K562 (cell line): Measurements from ENCODE around the gene CLIP2. TPM values are rescaled to one million over a fixed set of nuclear protein-coding genes. Genes with fewer than 3 reads are reported as not detected.
"Not testable (repeated sequence)": the region's sequence is repeated elsewhere in the genome, so short reads cannot be mapped to it uniquely, and the experiment has no call there.

Experiments
- ATAC-seq: fragments of 200-7000 bp; cut with Tn5 transposase; 3 replicates; pipeline ENCODE4 v1.9.1; 2020; ENCODE audit warnings: moderate library complexity
- BruUV-seq: library from RNA; stranded (reverse); fragments of 400-500 nt; replicated peaks from 2 replicates; lab custom pipeline; 2021; lab: Mats Ljungman, UMichigan
- CTCF ChIA-PET: fragments of 300-600 bp; formaldehyde crosslinking; extraction: SDS; loops from one replicate; lab custom pipeline; 2021; ENCODE audit warnings: low intra/inter-chr PET ratio; lab: Yijun Ruan, JAX
- POLR2A ChIA-PET: fragments of 300-600, 350-650 bp; sonication (Branson Sonifier 250); formaldehyde crosslinking; extraction: SDS; loops from one replicate; lab custom pipeline; 2021; ENCODE audit warnings: antibody characterized with exemption, inconsistent platforms; lab: Yijun Ruan, JAX
- DNase-seq, 4 experiments: peaks; one replicate each; pipeline versions ENCODE4 v3.0.0 to v3.0.0-alpha.2; 2011 to 2018; ENCODE audit warnings: low spot score in 3 of 4, mixed read lengths in 3 of 4; ENCODE audit errors: extremely low read depth in 1 of 4
- FAIRE-seq: peaks from 2 replicates; lab custom pipeline; 2011; peaks lifted over from hg19 to GRCh38; lab: Jason Lieb, UNC
- H2AFZ ChIP-seq: 2 replicates; pipeline ENCODE4 v1.6.0; 2011; ENCODE audit warnings: low read depth, low read length, control low read depth, inconsistent platforms
- H3K27ac ChIP-seq: fragments of 200-600 bp; 3 replicates; pipeline ENCODE4 v1.8.0; 2011; ENCODE audit warnings: low read depth, mild to moderate bottlenecking, control low read depth, inconsistent platforms, low read length, moderate library complexity, mixed read lengths; ENCODE audit errors: extremely low read depth
- H3K27me3 ChIP-seq, 2 experiments: fragments of 300-600 bp in 1 of 2; 2 replicates in 1 of 2; 3 replicates in 1 of 2; pipeline versions ENCODE4 v1.6.0 to v1.8.0; 2011; ENCODE audit warnings: inconsistent platforms in 2 of 2, low read length in 2 of 2, mild to moderate bottlenecking in 1 of 2, mixed read lengths in 1 of 2, moderate library complexity in 1 of 2; ENCODE audit not compliant: control insufficient read depth in 2 of 2, insufficient read depth in 2 of 2
- H3K36me3 ChIP-seq: fragments of 300-600 bp; 3 replicates; pipeline ENCODE4 v1.8.0; 2011; ENCODE audit warnings: mild to moderate bottlenecking, low read length, inconsistent platforms; ENCODE audit not compliant: control insufficient read depth, insufficient read depth
- H3K4me1 ChIP-seq, 2 experiments: fragments of 200-600 bp in 1 of 2; replicated peaks in 1 of 2; 2 replicates in 1 of 2; 3 replicates in 1 of 2; pipeline versions ENCODE4 v1.5.1 to v1.8.0; 2011; ENCODE audit warnings: inconsistent platforms in 2 of 2, low read length in 2 of 2, mild to moderate bottlenecking in 1 of 2, mixed read lengths in 1 of 2, moderate library complexity in 1 of 2; ENCODE audit not compliant: control insufficient read depth in 2 of 2, insufficient read depth in 2 of 2
- H3K4me2 ChIP-seq: 2 replicates; pipeline ENCODE4 v1.6.1; 2011; ENCODE audit warnings: low read length, control low read depth, inconsistent platforms, mixed read lengths; ENCODE audit not compliant: insufficient read depth
- H3K4me3 ChIP-seq: fragments of 200-600 bp; sonication (generic), shearing (Covaris generic); 2 replicates; pipeline ENCODE4 v1.5.1; 2016; ENCODE audit warnings: control low read depth, inconsistent platforms
- H3K79me2 ChIP-seq: fragments of 200-600 bp; 3 replicates; pipeline ENCODE4 v1.8.0; 2011; ENCODE audit warnings: low read length, inconsistent platforms; ENCODE audit not compliant: control insufficient read depth, insufficient read depth
- H3K9ac ChIP-seq, 2 experiments: 2 replicates each; pipeline versions ENCODE4 v1.6.0 to v1.6.1; 2011; ENCODE audit warnings: low read depth in 2 of 2, low read length in 2 of 2, control low read depth in 1 of 2, inconsistent platforms in 1 of 2, mild to moderate bottlenecking in 1 of 2, mixed read lengths in 1 of 2; ENCODE audit not compliant: insufficient read depth in 1 of 2
- H3K9me1 ChIP-seq: one replicate; pipeline ENCODE4 v1.6.0; 2011; ENCODE audit warnings: inconsistent platforms, mild to moderate bottlenecking, low read length, moderate library complexity; ENCODE audit not compliant: control insufficient read depth, insufficient read depth
- H3K9me3 ChIP-seq: replicated peaks from 2 replicates; pipeline ENCODE4 v1.5.1; 2011; ENCODE audit warnings: low read depth, low read length, inconsistent platforms; ENCODE audit not compliant: control insufficient read depth, insufficient read depth
- H4K20me1 ChIP-seq: replicated peaks from 2 replicates; pipeline ENCODE4 v1.6.1; 2011; ENCODE audit warnings: low read length, inconsistent platforms, mixed read lengths; ENCODE audit not compliant: control insufficient read depth, insufficient read depth
- MCM3 ChIP-seq: fragments of 450-650 bp; IDR thresholded peaks from 2 replicates; pipeline ENCODE4 v1.6.1; 2016
- YY1 ChIP-seq, 3 experiments: IDR thresholded peaks; 2 replicates each; pipeline ENCODE4 v1.6.1; 2011; ENCODE audit warnings: low read length in 2 of 3, mild to moderate bottlenecking in 2 of 3, moderate library complexity in 2 of 3, borderline replicate concordance in 1 of 3, control low read depth in 1 of 3, low read depth in 1 of 3; ENCODE audit not compliant: insufficient read depth in 3 of 3, insufficient replicate concordance in 2 of 3, control insufficient read depth in 1 of 3, insufficient read length in 1 of 3; ENCODE audit errors: extremely low read depth in 1 of 3
- WGBS: fragments of 100-300 bp; shearing (Covaris generic); methylation state at CpG from one replicate; pipeline ENCODE4 v1.1.6; 2016; ENCODE audit warnings: low coverage, mixed read lengths; ENCODE audit not compliant: insufficient coverage; ENCODE audit errors: missing lambda C conversion rate; 5-methylcytosine and 5-hydroxymethylcytosine counted together
- in situ Hi-C: fragments of 300-500 bp; cut with MboI; formaldehyde crosslinking; loops from 4 replicates; pipeline ENCODE4 v1.15.0; 2018; ENCODE audit warnings: inconsistent platforms, mixed read lengths
- intact Hi-C: fragments of 100-400 bp; cut with micrococcal nuclease; formaldehyde crosslinking; loops from 2 replicates; pipeline ENCODE4 v1.14.2; 2022
- polyA plus RNA-seq, 8 experiments: library from polyadenylated mRNA; depleted of rRNA in 4 of 8; stranded (reverse) in 5 of 8; unstranded in 3 of 8; fragments of >200 nt; fragmentation: Nextera tagmentation in 2 of 8; fragmentation: Illumina TruSeq in 1 of 8; extraction: Ambion mirVana in 2 of 8; extraction: Trizol in 1 of 8; gene quantifications; 2 replicates each; pipeline versions ENCODE4 v1.2.1 to v1.2.3, GENCODE V29; 2011 to 2014; ENCODE audit warnings: inconsistent platforms in 1 of 8, missing spikeins in 1 of 8
- total RNA-seq, 7 experiments: library from RNA; depleted of rRNA in 6 of 7; stranded (reverse); fragments of >200 nt in 6 of 7; fragmentation: Illumina TruSeq in 2 of 7; extraction: Trizol in 2 of 7; gene quantifications; 2 replicates each; pipeline versions ENCODE4 v1.2.1 to v1.2.3, GENCODE V29; 2011 to 2021; ENCODE audit warnings: low replicate concordance in 1 of 7
- TF ChIP-seq, protein P1 (sequence below): IDR thresholded peaks from 2 replicates; pipeline ENCODE4 v1.6.1; 2016; ENCODE audit warnings: missing genetic modification characterization, missing compliant biosample characterization

The CLIP2 gene
- total and polyA plus RNA-seq, 9 of the 15 experiments (the other 6 are each of a cell fraction or from before 2014, with no cell fraction given) = 0.07 to 5.4 (median 2.1) TPM

DNA sequence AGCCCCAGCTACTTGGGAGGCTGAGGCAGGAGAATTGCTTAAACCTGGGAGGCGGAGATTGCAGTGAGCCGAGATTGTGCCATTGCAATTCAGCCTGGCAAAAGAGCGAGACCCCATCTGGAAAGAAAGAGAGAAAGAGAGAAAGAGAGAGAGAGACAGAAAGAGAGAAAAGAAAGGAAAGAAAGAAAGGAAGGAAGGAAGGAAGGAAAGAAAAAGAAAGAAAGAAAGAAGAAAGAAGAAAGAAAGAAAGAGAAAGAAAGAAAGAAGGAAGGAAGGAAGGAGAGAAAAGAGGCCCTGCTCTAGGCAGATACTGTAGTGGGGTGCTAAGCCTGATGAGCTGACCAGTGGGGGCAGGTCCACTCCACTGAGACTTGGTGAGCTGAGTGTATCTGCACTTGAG is 150.9 kb downstream of the CLIP2 start:
- H3K27ac ChIP-seq, H3K4me2 ChIP-seq, H3K9me1 ChIP-seq, intact Hi-C loops, BruUV-seq, H3K79me2 ChIP-seq, H3K4me3 ChIP-seq, H4K20me1 ChIP-seq, FAIRE-seq, in situ Hi-C loops, H2AFZ ChIP-seq, H3K9me3 ChIP-seq, POLR2A ChIA-PET, H3K36me3 ChIP-seq, ATAC-seq, DNase-seq, H3K4me1 ChIP-seq: not testable (repeated sequence)
- peaks cover 12 to 48% of the 10 kb centered on the region in 2 experiments for H3K27me3 ChIP-seq
- 4% methylated on average over 3 of the region's 3 CpGs for WGBS
- CTCF ChIA-PET = interaction anchor here (0.7 kb wide), 1 partner anchor 183 kb away, joined by 5 read pairs; no protein-coding TSS in a partner anchor
- 0 out of 4 replicates have a peak overlapping the region, but pooled peaks of 1 of the 2 experiments have one; percentile 3 for H3K9ac ChIP-seq
- 0 out of 2 replicates have a peak, but pooled peaks have one; percentile 18 for TF ChIP-seq MCM3
- TF ChIP-seq, protein P1, sequence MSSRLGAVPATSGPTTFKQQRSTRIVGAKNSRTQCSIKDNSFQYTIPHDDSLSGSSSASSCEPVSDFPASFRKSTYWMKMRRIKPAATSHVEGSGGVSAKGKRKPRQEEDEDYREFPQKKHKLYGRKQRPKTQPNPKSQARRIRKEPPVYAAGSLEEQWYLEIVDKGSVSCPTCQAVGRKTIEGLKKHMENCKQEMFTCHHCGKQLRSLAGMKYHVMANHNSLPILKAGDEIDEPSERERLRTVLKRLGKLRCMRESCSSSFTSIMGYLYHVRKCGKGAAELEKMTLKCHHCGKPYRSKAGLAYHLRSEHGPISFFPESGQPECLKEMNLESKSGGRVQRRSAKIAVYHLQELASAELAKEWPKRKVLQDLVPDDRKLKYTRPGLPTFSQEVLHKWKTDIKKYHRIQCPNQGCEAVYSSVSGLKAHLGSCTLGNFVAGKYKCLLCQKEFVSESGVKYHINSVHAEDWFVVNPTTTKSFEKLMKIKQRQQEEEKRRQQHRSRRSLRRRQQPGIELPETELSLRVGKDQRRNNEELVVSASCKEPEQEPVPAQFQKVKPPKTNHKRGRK (tag) = peak; percentile 76

DNA sequence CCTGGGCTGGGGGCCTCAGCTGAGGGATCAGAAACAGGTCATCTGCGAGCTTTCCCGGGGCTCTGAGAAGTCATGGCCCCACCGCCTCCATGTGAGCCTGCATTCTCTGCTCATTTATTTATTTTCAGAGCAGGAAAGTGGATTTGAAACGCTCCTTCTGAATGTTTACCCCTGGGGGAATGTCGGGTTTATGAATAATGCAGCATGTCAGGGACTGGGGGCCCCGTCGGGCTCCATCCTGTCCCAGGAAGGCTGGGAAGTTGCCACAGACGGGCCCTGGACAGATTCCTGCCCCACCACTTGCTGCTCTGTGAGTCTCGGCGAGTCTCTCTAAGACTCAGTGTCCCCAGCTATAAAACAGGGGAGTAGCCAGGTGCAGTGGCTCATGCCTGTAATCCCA is 152.6 kb downstream of the CLIP2 start:
- FAIRE-seq = no peak
- in situ Hi-C loops = no loop called here

More for the DNA sequence above, 152.6 kb downstream of the CLIP2 start:
- H3K9me1 ChIP-seq = no peaks in the 10 kb centered on the region
- intact Hi-C loops = no loop called here
- ChIA-PET POLR2A (interaction anchor here (0.7 kb wide), 1 partner anchor 264 kb away, joined by 3 read pairs; no protein-coding TSS in a partner anchor), CTCF (no interaction called here)
- no peaks in the 10 kb centered on the region for H4K20me1 ChIP-seq
- H3K27me3 ChIP-seq = peaks cover 9 to 43% of the 10 kb centered on the region in 2 experiments
- H3K9me3 ChIP-seq = peaks cover 7% of the 10 kb centered on the region
- H3K9ac ChIP-seq = peak overlapping the region in 1 of 2 experiments; percentile 50; a peak in 2 of 4 replicates
- no peaks in the 10 kb centered on the region for H3K36me3 ChIP-seq
- no peak for DNase-seq
- no TSS peak for BruUV-seq
- H3K27ac ChIP-seq = no peak overlapping the region
- no peak for ATAC-seq
- no peaks in the 10 kb centered on the region for H3K79me2 ChIP-seq
- no peak overlapping the region for H2AFZ ChIP-seq
- H3K4me3 ChIP-seq = no peak overlapping the region
- peaks cover 0 to 9% of the 10 kb centered on the region in 2 experiments; a peak in 2 of 5 replicates for H3K4me1 ChIP-seq
- TF ChIP-seq YY1 (IDR thresholded peaks at IDR 0.05; ENCODE audit: borderline replicate concordance in 1 of 3, control insufficient read depth in 1 of 3, extremely low read depth in 1 of 3, insufficient read depth in 3 of 3, insufficient read length in 1 of 3, insufficient replicate concordance in 2 of 3, low read depth in 1 of 3, low read length in 2 of 3) = no peak
- 7% methylated on average over 10 of the region's 10 CpGs for WGBS
- no peak overlapping the region for H3K4me2 ChIP-seq
